Measurements from ENCODE around the gene RNF121. TPM values are rescaled to one million over a fixed set of nuclear protein-coding genes. Genes with fewer than 3 reads are reported as not detected.

RNF121 gene
- 38.6 and 61.7 TPM in 2 replicates for total RNA-seq

GRCh38 chr11:71928737-71929443 lies at the start of gene RNF121:
TSS of gene RNF121 (plus strand) at chr11:71929046. CDS start at chr11:71929062, 16 bp downstream.

GRCh38 chr11:71927820-71928736 lies 768 bp upstream of the RNF121 start, which contains the start of gene XNDC1N:
TSS of gene XNDC1N (minus strand) at chr11:71928594. CDS start at chr11:71923353, 5,241 bp downstream.

GRCh38 chr11:71998649-71999310 lies 69.9 kb downstream of the RNF121 start, which contains the start of gene IL18BP:
TSS of gene IL18BP (plus strand) at chr11:71998909. CDS start at chr11:71999985, 1,076 bp downstream.

Other genes with a start within 250 kb of the RNF121 start
- gene DEFB108B, start 95.8 kb upstream of the RNF121 start, total RNA-seq = not detected in 2 replicates
- not detected in 2 replicates for gene DEFB131B, start 50.6 kb upstream of the RNF121 start, total RNA-seq
- gene XNDC1N, start 452 bp upstream of the RNF121 start, total RNA-seq = 5.6 and 8.8 TPM in 2 replicates
- 1.5 and 3.4 TPM in 2 replicates for gene IL18BP, start 69.9 kb downstream of the RNF121 start, total RNA-seq
- gene NUMA1, start 151.5 kb downstream of the RNF121 start, total RNA-seq = 141 and 207 TPM in 2 replicates
- gene LRRC51, start 151.8 kb downstream of the RNF121 start, total RNA-seq = 5.4 and 7.3 TPM in 2 replicates
- 62.3 and 125 TPM in 2 replicates for gene LAMTOR1, start 174.3 kb downstream of the RNF121 start, total RNA-seq
- not detected in 2 replicates for gene TOMT, start 176.9 kb downstream of the RNF121 start, total RNA-seq
- 13.8 and 49.3 TPM in 2 replicates for gene ANAPC15, start 183.6 kb downstream of the RNF121 start, total RNA-seq
- 0.19 and 1.1 TPM in 2 replicates for gene FOLR3, start 206.7 kb downstream of the RNF121 start, total RNA-seq